GM12878 (cell line): ENCODE data around the gene TMEM120B. TPM values are rescaled to one million over a fixed set of nuclear protein-coding genes. Genes with fewer than 3 reads are reported as not detected.

ENCODE experiments used
- ATAC-seq: fragments of 200-7000 bp; cut with Tn5 transposase; 3 replicates; pipeline ENCODE4 v1.9.1; 2020; ENCODE audit warnings: mild to moderate bottlenecking, moderate library complexity
- BruUV-seq: library from RNA; stranded (reverse); fragments of 400-500 nt; replicated peaks from 2 replicates; lab custom pipeline; 2021; lab: Mats Ljungman, UMichigan
- CTCF ChIA-PET: fragments of 300-600 bp; sonication (Branson Sonifier 250); formaldehyde crosslinking; extraction: SDS; loops from one replicate; lab custom pipeline; 2021; ENCODE audit warnings: inconsistent platforms; lab: Yijun Ruan, JAX
- POLR2A ChIA-PET: fragments of 350-600 bp; formaldehyde crosslinking; extraction: SDS; loops from one replicate; lab custom pipeline; 2021; ENCODE audit warnings: inconsistent platforms; lab: Charles Lee
- RAD21 ChIA-PET: fragments of 300-600 bp; sonication (Branson Sonifier 250); formaldehyde crosslinking; loops from one replicate; lab custom pipeline; 2023; ENCODE audit warnings: antibody characterized with exemption; ENCODE audit not compliant: unreplicated experiment; lab: Charles Lee
- SMC1A ChIA-PET: fragments of 300-600 bp; sonication (Branson Sonifier 250); formaldehyde crosslinking; loops from one replicate; lab custom pipeline; 2023; ENCODE audit not compliant: unreplicated experiment, uncharacterized antibody; lab: Charles Lee
- DNase-seq: peaks from one replicate; pipeline ENCODE4 v3.0.0-alpha.2; 2011; ENCODE audit warnings: low read depth, low spot score
- FAIRE-seq: peaks from 3 replicates; lab custom pipeline; 2011; peaks lifted over from hg19 to GRCh38; lab: Jason Lieb, UNC
- H2AFZ ChIP-seq: 2 replicates; pipeline ENCODE4 v1.6.0; 2011; ENCODE audit warnings: low read depth, low read length, control low read depth; ENCODE audit not compliant: control insufficient read depth
- H3K27ac ChIP-seq: 2 replicates; pipeline ENCODE4 v1.5.1; 2011; ENCODE audit warnings: control low read depth; ENCODE audit not compliant: control insufficient read depth, insufficient read depth
- H3K27me3 ChIP-seq, 2 experiments: replicated peaks in 1 of 2; 2 replicates each; pipeline versions ENCODE4 v1.6.0 to v1.6.1; 2011; ENCODE audit warnings: low read length in 1 of 2; ENCODE audit not compliant: control insufficient read depth in 2 of 2, insufficient read depth in 2 of 2
- H3K36me3 ChIP-seq, 2 experiments: 2 replicates each; pipeline ENCODE4 v1.5.1; 2011; ENCODE audit warnings: low read length in 1 of 2; ENCODE audit not compliant: control insufficient read depth in 2 of 2, insufficient read depth in 2 of 2
- H3K4me1 ChIP-seq: 2 replicates; pipeline ENCODE4 v1.6.1; 2011; ENCODE audit warnings: mild to moderate bottlenecking, low read length, moderate library complexity, mixed read lengths; ENCODE audit not compliant: control insufficient read depth, insufficient read depth
- H3K4me2 ChIP-seq: 2 replicates; pipeline ENCODE4 v1.6.0; 2011; ENCODE audit warnings: control low read depth; ENCODE audit not compliant: control insufficient read depth, insufficient read depth
- H3K4me3 ChIP-seq: fragments of 200-600 bp; sonication (generic); 2 replicates; pipeline ENCODE4 v1.5.1; 2016
- H3K79me2 ChIP-seq: 2 replicates; pipeline ENCODE4 v1.6.0; 2011; ENCODE audit warnings: low read length; ENCODE audit not compliant: control insufficient read depth, insufficient read depth
- H3K9ac ChIP-seq: 2 replicates; pipeline ENCODE4 v1.8.0; 2011; ENCODE audit warnings: low read length, control low read depth, mixed read lengths; ENCODE audit not compliant: control insufficient read depth, insufficient read depth
- H3K9me3 ChIP-seq: replicated peaks from 3 replicates; pipeline ENCODE4 v1.5.1; 2011; ENCODE audit warnings: mild to moderate bottlenecking, low read length; ENCODE audit not compliant: control insufficient read depth, insufficient read depth
- H4K20me1 ChIP-seq: 2 replicates; pipeline ENCODE4 v1.6.0; 2011; ENCODE audit not compliant: control insufficient read depth, insufficient read depth
- CHD1 ChIP-seq: IDR thresholded peaks from 2 replicates; pipeline ENCODE4 v1.6.1; 2012; ENCODE audit warnings: low read depth, low read length, improper control_type of control experiment
- DPF2 ChIP-seq: fragments of 450-650 bp; IDR thresholded peaks from 2 replicates; pipeline ENCODE4 v1.6.1; 2017; ENCODE audit warnings: mild to moderate bottlenecking
- E2F4 ChIP-seq: IDR thresholded peaks from 2 replicates; pipeline ENCODE4 v1.6.1; 2012; ENCODE audit warnings: low read depth, low read length, improper control_type of control experiment
- E2F8 ChIP-seq: fragments of 450-650 bp; IDR thresholded peaks from 2 replicates; pipeline ENCODE4 v1.6.1; 2018; ENCODE audit warnings: mild to moderate bottlenecking, low read depth, moderate library complexity; ENCODE audit not compliant: partially characterized antibody
- GABPA ChIP-seq: IDR thresholded peaks from 2 replicates; pipeline ENCODE4 v1.6.1; 2014; ENCODE audit warnings: antibody characterized with exemption, low read depth, mild to moderate bottlenecking, inconsistent platforms
- HDAC6 ChIP-seq: fragments of 200-600 bp; sonication (generic); IDR thresholded peaks from one replicate; pipeline ENCODE4 v1.8.0; 2017; ENCODE audit warnings: antibody characterized with exemption; ENCODE audit not compliant: unreplicated experiment
- KLF5 ChIP-seq: fragments of 450-650 bp; IDR thresholded peaks from 2 replicates; pipeline ENCODE4 v1.6.1; 2014; ENCODE audit warnings: mild to moderate bottlenecking; ENCODE audit not compliant: partially characterized antibody
- MEF2B ChIP-seq: fragments of 450-650 bp; IDR thresholded peaks from 2 replicates; pipeline ENCODE4 v1.6.1; 2018; ENCODE audit warnings: mild to moderate bottlenecking, moderate library complexity; ENCODE audit not compliant: partially characterized antibody, poor library complexity, severe bottlenecking
- MTA2 ChIP-seq: fragments of 450-650 bp; IDR thresholded peaks from 2 replicates; pipeline ENCODE4 v1.6.1; 2016; ENCODE audit warnings: low read depth, mild to moderate bottlenecking, moderate library complexity
- NFYA ChIP-seq: IDR thresholded peaks from 2 replicates; pipeline ENCODE4 v1.6.1; 2011; ENCODE audit warnings: low read depth, mild to moderate bottlenecking, low read length, improper control_type of control experiment, borderline replicate concordance
- RELA ChIP-seq: fragments of 450-650 bp; IDR thresholded peaks from 2 replicates; pipeline ENCODE4 v1.8.0; 2014; ENCODE audit warnings: borderline replicate concordance; ENCODE audit not compliant: partially characterized antibody
- SMC3 ChIP-seq: IDR thresholded peaks from 2 replicates; pipeline ENCODE4 v1.6.1; 2011; ENCODE audit warnings: low read length, improper control_type of control experiment, borderline replicate concordance
- SRF ChIP-seq, 2 experiments: IDR thresholded peaks; 2 replicates each; pipeline ENCODE4 v1.6.1; 2011; ENCODE audit warnings: low read depth in 2 of 2, low read length in 2 of 2, mild to moderate bottlenecking in 1 of 2, moderate library complexity in 1 of 2
- STAT1 ChIP-seq: fragments of 450-650 bp; conservative IDR thresholded peaks from 2 replicates; pipeline ENCODE4 v1.6.1; 2014; ENCODE audit warnings: antibody characterized with exemption, mild to moderate bottlenecking
- USF2 ChIP-seq: IDR thresholded peaks from 2 replicates; pipeline ENCODE4 v1.6.1; 2011; ENCODE audit warnings: low read depth, low read length, improper control_type of control experiment, borderline replicate concordance
- ZNF274 ChIP-seq: IDR thresholded peaks from one replicate; pipeline ENCODE4 v1.8.0; 2011; ENCODE audit not compliant: insufficient read length, insufficient read depth
- WGBS: methylation state at CpG from one replicate; pipeline ENCODE4 v1.1.6; 2016; ENCODE audit warnings: low lambda C conversion rate; ENCODE audit not compliant: insufficient replicate concordance, insufficient coverage; ENCODE audit errors: missing lambda C conversion rate; 5-methylcytosine and 5-hydroxymethylcytosine counted together
- in situ Hi-C: fragments of 300-500 bp; cut with MboI; formaldehyde crosslinking; loops from 9 replicates; pipeline ENCODE4 v1.14.3; 2018; ENCODE audit warnings: mixed read lengths
- intact Hi-C: fragments of 100-400 bp; cut with micrococcal nuclease; formaldehyde crosslinking; loops from one replicate; pipeline ENCODE4 v1.14.2; 2022; ENCODE audit not compliant: unreplicated experiment
- polyA plus RNA-seq, 11 experiments: library from polyadenylated mRNA; depleted of rRNA in 4 of 11; unstranded in 6 of 11; stranded (reverse) in 5 of 11; fragments of >200 nt; fragmentation: Nextera tagmentation in 4 of 11; fragmentation: Illumina TruSeq in 1 of 11; extraction: Ambion mirVana in 4 of 11; extraction: Trizol in 1 of 11; gene quantifications; 1 replicate in 1 of 11; 2 replicates in 10 of 11; pipeline versions ENCODE4 v1.2.1 to v1.2.3, GENCODE V29; 2011 to 2016; ENCODE audit warnings: inconsistent platforms in 2 of 11, missing spikeins in 2 of 11, low read depth in 1 of 11
- total RNA-seq, 4 experiments: library from RNA; depleted of rRNA in 3 of 4; stranded (reverse); fragments of >200 nt in 3 of 4; fragmentation: Illumina TruSeq in 1 of 4; extraction: Trizol in 1 of 4; gene quantifications; 2 replicates each; pipeline versions ENCODE4 v1.2.1 to v1.2.3, GENCODE V29; 2013 to 2021

Gene TMEM120B
- total and polyA plus RNA-seq, 10 of the 15 experiments (the other 5 are each of a cell fraction or from before 2014, with no cell fraction given): 4.0 to 26.2 (median 9.2) TPM

DNA sequence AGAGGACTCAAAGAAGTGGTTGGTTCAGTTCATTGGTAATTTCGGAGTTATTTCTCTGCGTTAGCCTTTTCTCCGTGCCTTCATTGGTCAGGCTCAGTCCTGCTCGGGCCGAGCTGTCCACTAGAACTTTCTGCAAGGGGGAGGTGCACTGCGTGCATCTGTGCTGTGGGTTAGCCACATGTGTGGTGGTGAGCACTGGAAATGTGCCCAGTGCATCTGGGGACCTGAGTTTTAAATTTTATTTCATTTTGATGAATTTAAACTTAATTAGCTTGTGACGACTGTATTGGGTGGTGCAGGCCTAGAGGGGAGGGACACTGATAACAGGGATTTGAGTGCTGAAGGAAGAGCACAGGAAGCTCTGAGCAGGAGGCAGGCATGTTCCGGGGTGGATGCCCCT is 115.8 kb downstream of the TMEM120B start:
- no peak for DNase-seq
- Histone ChIP-seq H3K79me2 (no peaks in the 10 kb centered on the region), H3K4me2 (no peak overlapping the region), H3K27me3 (no peaks in the 10 kb centered on the region)
- in situ Hi-C loops: no loop called here
- no peak for TF ChIP-seq E2F8
- no peak for TF ChIP-seq HDAC6
- no peak for TF ChIP-seq SRF (IDR thresholded peaks at IDR 0.05; ENCODE audit: low read depth in 2 of 2, low read length in 2 of 2)
- no peak for TF ChIP-seq DPF2
- no peak for TF ChIP-seq MTA2
- no peak for TF ChIP-seq RELA
- TF ChIP-seq ZNF274: no peak
- no peak for TF ChIP-seq E2F4
- TF ChIP-seq NFYA: no peak
- TF ChIP-seq GABPA: no peak
- TF ChIP-seq SMC3: no peak
- no peak for TF ChIP-seq STAT1
- no peak for TF ChIP-seq MEF2B
- TF ChIP-seq KLF5: no peak
- TF ChIP-seq CHD1: no peak
- no peak for TF ChIP-seq USF2
- TF ChIP-seq, all 136 proteins: peak for 0
- no peak overlapping the region for H3K4me3 ChIP-seq
- ChIA-PET CTCF (interaction anchor here (1.0 to 2.1 kb wide), 3 partner anchors 9 to 34 kb away, joined by 3 to 8 read pairs (median 4); no protein-coding TSS in a partner anchor), RAD21 (interaction anchor here (1.4 kb wide), 1 partner anchor 34 kb away, joined by 4 read pairs; no protein-coding TSS in a partner anchor), POLR2A (interaction anchor here (0.6 kb wide), 1 partner anchor 63 kb away, joined by 3 read pairs; no protein-coding TSS in a partner anchor), SMC1A (no interaction called here)
- WGBS: 95% methylated on average over 8 of the region's 8 CpGs
- BruUV-seq: no TSS peak
- FAIRE-seq (no peak), ATAC-seq (no peak)
- no peaks in the 10 kb centered on the region for H3K9me3 ChIP-seq
- no peak overlapping the region for H2AFZ ChIP-seq
- no peaks in the 10 kb centered on the region for H3K4me1 ChIP-seq
- peaks cover 6 to 18% of the 10 kb centered on the region in 2 experiments; a peak in 3 of 4 replicates for H3K36me3 ChIP-seq
- H3K9ac ChIP-seq: no peak overlapping the region
- intact Hi-C loops: no loop called here
- no peak overlapping the region for H3K27ac ChIP-seq
- H4K20me1 ChIP-seq: no peaks in the 10 kb centered on the region; the same call in 1 of the 2 replicates
